OCI-LY1 (cell line): ENCODE data around the gene PHACTR2.

Experiments
- H2AFZ ChIP-seq: fragments of 200-600 bp; sonication (generic), shearing (Covaris generic); 2 replicates; pipeline ENCODE4 v1.6.0; 2014; ENCODE audit warnings: antibody characterized with exemption, mild to moderate bottlenecking, low read length
- H3F3A ChIP-seq: fragments of 200-600 bp; sonication (generic), shearing (Covaris generic); 2 replicates; pipeline ENCODE4 v1.6.0; 2014; ENCODE audit warnings: mild to moderate bottlenecking, antibody characterized with exemption, low read length, moderate library complexity; ENCODE audit not compliant: insufficient read depth
- H3K27ac ChIP-seq: fragments of 200-600 bp; sonication (generic); 2 replicates; pipeline ENCODE4 v1.5.1; 2014; ENCODE audit warnings: low read length, mixed run types, mild to moderate bottlenecking, low read depth; ENCODE audit not compliant: poor library complexity, severe bottlenecking
- H3K27me3 ChIP-seq: fragments of 200-600 bp; sonication (generic); 2 replicates; pipeline ENCODE4 v1.6.0; 2014; ENCODE audit warnings: antibody characterized with exemption, mild to moderate bottlenecking, low read length, moderate library complexity; ENCODE audit not compliant: insufficient read depth
- H3K36me3 ChIP-seq: fragments of 200-600 bp; sonication (generic); 2 replicates; pipeline ENCODE4 v1.6.1; 2014; ENCODE audit warnings: mild to moderate bottlenecking, antibody characterized with exemption, low read length, moderate library complexity, mixed read lengths; ENCODE audit not compliant: insufficient read depth
- H3K4me1 ChIP-seq: fragments of 200-600 bp; sonication (generic); 2 replicates; pipeline ENCODE4 v1.5.1; 2014; ENCODE audit warnings: mild to moderate bottlenecking, low read length, moderate library complexity; ENCODE audit not compliant: insufficient read depth, severe bottlenecking
- H3K4me2 ChIP-seq: fragments of 200-600 bp; sonication (generic), shearing (Covaris generic); 2 replicates; pipeline ENCODE4 v1.6.1; 2014; ENCODE audit warnings: low read length
- H3K4me3 ChIP-seq: fragments of 200-600 bp; sonication (generic); 2 replicates; pipeline ENCODE4 v1.5.1; 2014; ENCODE audit warnings: low read length, low read depth, mild to moderate bottlenecking, mixed read lengths; ENCODE audit not compliant: poor library complexity, severe bottlenecking
- H3K79me2 ChIP-seq: fragments of 200-600 bp; shearing (Covaris generic); 2 replicates; pipeline ENCODE4 v1.6.1; 2016; ENCODE audit warnings: mixed run types, low read length, mixed read lengths; ENCODE audit not compliant: insufficient read depth
- H3K9ac ChIP-seq: fragments of 200-600 bp; sonication (generic), shearing (Covaris generic); 2 replicates; pipeline ENCODE4 v1.6.1; 2014; ENCODE audit warnings: mild to moderate bottlenecking, low read length, mixed read lengths
- H3K9me2 ChIP-seq: fragments of 200-600 bp; sonication (generic), shearing (Covaris generic); 2 replicates; pipeline ENCODE4 v1.6.1; 2014; ENCODE audit warnings: low read depth, mild to moderate bottlenecking, low read length, mixed read lengths
- H3K9me3 ChIP-seq: fragments of 200-600 bp; shearing (Covaris generic); 2 replicates; pipeline ENCODE4 v1.6.1; 2014; ENCODE audit warnings: low read length, mixed read lengths
- H4K20me1 ChIP-seq: fragments of 200-600 bp; sonication (generic), shearing (Covaris generic); 2 replicates; pipeline ENCODE4 v1.6.0; 2016; ENCODE audit warnings: mild to moderate bottlenecking, low read length; ENCODE audit not compliant: insufficient read depth
- CTCF ChIP-seq: fragments of 200-600 bp; sonication (generic), shearing (Covaris generic); IDR thresholded peaks from 2 replicates; pipeline ENCODE4 v1.5.1; 2017; ENCODE audit warnings: mild to moderate bottlenecking, antibody characterized with exemption, low read length, moderate library complexity, mixed read lengths
- EZH2 ChIP-seq: fragments of 200-600 bp; sonication (generic), shearing (Covaris generic); IDR thresholded peaks from 2 replicates; pipeline ENCODE4 v1.8.0; 2017; ENCODE audit warnings: borderline replicate concordance, mixed run types, mild to moderate bottlenecking, antibody characterized with exemption, low read length, moderate library complexity, mixed read lengths

PHACTR2 gene

GRCh38 chr6:143745166-143746133 is 67.7 kb downstream of the PHACTR2 start:
- Histone ChIP-seq H3K36me3 (no peaks in the 10 kb centered on the region), H3K4me1 (no peaks in the 10 kb centered on the region), H3K4me3 (no peak overlapping the region), H3K9me3 (no peaks in the 10 kb centered on the region), H3K79me2 (no peaks in the 10 kb centered on the region), H3F3A (no peaks in the 10 kb centered on the region), H3K27ac (no peak overlapping the region), H3K9me2 (no peaks in the 10 kb centered on the region), H3K27me3 (no peaks in the 10 kb centered on the region), H3K4me2 (no peak overlapping the region), H4K20me1 (no peaks in the 10 kb centered on the region), H3K9ac (no peak overlapping the region), H2AFZ (no peak overlapping the region)
- TF ChIP-seq EZH2 (no peak), CTCF (no peak)

- Histone ChIP-seq H3K27ac (no peak overlapping the region), H3K4me3 (no peak overlapping the region), H3K4me1 (no peaks in the 10 kb centered on the region), H3K79me2 (no peaks in the 10 kb centered on the region), H3K36me3 (no peaks in the 10 kb centered on the region), H3K9me3 (no peaks in the 10 kb centered on the region), H3K9ac (no peak overlapping the region), H2AFZ (no peak overlapping the region), H4K20me1 (no peaks in the 10 kb centered on the region), H3K27me3 (no peaks in the 10 kb centered on the region), H3K9me2 (no peaks in the 10 kb centered on the region), H3K4me2 (no peak overlapping the region), H3F3A (no peaks in the 10 kb centered on the region)
- TF ChIP-seq CTCF (no peak), EZH2 (no peak)
Measured at GRCh38 chr6:143746202-143747119, 68.7 kb downstream of the PHACTR2 start.

- Histone ChIP-seq H3K27ac (no peak overlapping the region), H3F3A (no peaks in the 10 kb centered on the region), H3K9me2 (no peaks in the 10 kb centered on the region), H4K20me1 (no peaks in the 10 kb centered on the region), H3K79me2 (no peaks in the 10 kb centered on the region), H3K4me1 (no peaks in the 10 kb centered on the region), H3K4me3 (no peak overlapping the region), H2AFZ (no peak overlapping the region), H3K9ac (no peak overlapping the region), H3K36me3 (no peaks in the 10 kb centered on the region), H3K9me3 (no peaks in the 10 kb centered on the region), H3K27me3 (no peaks in the 10 kb centered on the region), H3K4me2 (no peak overlapping the region)
- TF ChIP-seq CTCF: no peak
- no peak for TF ChIP-seq EZH2
Measured at GRCh38 chr6:143747347-143747842, 69.6 kb downstream of the PHACTR2 start.
